K562 (cell line): ENCODE measurements around the gene SHISAL1. TPM values are rescaled to one million over a fixed set of nuclear protein-coding genes. Genes with fewer than 3 reads are reported as not detected.
"Not testable (repeated sequence)": the region's sequence is repeated elsewhere in the genome, so short reads cannot be mapped to it uniquely, and the experiment has no call there.

ENCODE experiments used
- ATAC-seq: fragments of 200-7000 bp; cut with Tn5 transposase; 3 replicates; pipeline ENCODE4 v1.9.1; 2020; ENCODE audit warnings: moderate library complexity
- BruUV-seq: library from RNA; stranded (reverse); fragments of 400-500 nt; replicated peaks from 2 replicates; lab custom pipeline; 2021; lab: Mats Ljungman, UMichigan
- CTCF ChIA-PET: fragments of 300-600 bp; formaldehyde crosslinking; extraction: SDS; loops from one replicate; lab custom pipeline; 2021; ENCODE audit warnings: low intra/inter-chr PET ratio; lab: Yijun Ruan, JAX
- POLR2A ChIA-PET: fragments of 300-600, 350-650 bp; sonication (Branson Sonifier 250); formaldehyde crosslinking; extraction: SDS; loops from one replicate; lab custom pipeline; 2021; ENCODE audit warnings: antibody characterized with exemption, inconsistent platforms; lab: Yijun Ruan, JAX
- DNase-seq, 4 experiments: peaks; one replicate each; pipeline versions ENCODE4 v3.0.0 to v3.0.0-alpha.2; 2011 to 2018; ENCODE audit warnings: low spot score in 3 of 4, mixed read lengths in 3 of 4; ENCODE audit errors: extremely low read depth in 1 of 4
- FAIRE-seq: peaks from 2 replicates; lab custom pipeline; 2011; peaks lifted over from hg19 to GRCh38; lab: Jason Lieb, UNC
- H2AFZ ChIP-seq: 2 replicates; pipeline ENCODE4 v1.6.0; 2011; ENCODE audit warnings: low read depth, low read length, control low read depth, inconsistent platforms
- H3K27ac ChIP-seq: fragments of 200-600 bp; 3 replicates; pipeline ENCODE4 v1.8.0; 2011; ENCODE audit warnings: low read depth, mild to moderate bottlenecking, control low read depth, inconsistent platforms, low read length, moderate library complexity, mixed read lengths; ENCODE audit errors: extremely low read depth
- H3K27me3 ChIP-seq, 2 experiments: fragments of 300-600 bp in 1 of 2; 2 replicates in 1 of 2; 3 replicates in 1 of 2; pipeline versions ENCODE4 v1.6.0 to v1.8.0; 2011; ENCODE audit warnings: inconsistent platforms in 2 of 2, low read length in 2 of 2, mild to moderate bottlenecking in 1 of 2, mixed read lengths in 1 of 2, moderate library complexity in 1 of 2; ENCODE audit not compliant: control insufficient read depth in 2 of 2, insufficient read depth in 2 of 2
- H3K36me3 ChIP-seq: fragments of 300-600 bp; 3 replicates; pipeline ENCODE4 v1.8.0; 2011; ENCODE audit warnings: mild to moderate bottlenecking, low read length, inconsistent platforms; ENCODE audit not compliant: control insufficient read depth, insufficient read depth
- H3K4me1 ChIP-seq, 2 experiments: fragments of 200-600 bp in 1 of 2; replicated peaks in 1 of 2; 2 replicates in 1 of 2; 3 replicates in 1 of 2; pipeline versions ENCODE4 v1.5.1 to v1.8.0; 2011; ENCODE audit warnings: inconsistent platforms in 2 of 2, low read length in 2 of 2, mild to moderate bottlenecking in 1 of 2, mixed read lengths in 1 of 2, moderate library complexity in 1 of 2; ENCODE audit not compliant: control insufficient read depth in 2 of 2, insufficient read depth in 2 of 2
- H3K4me2 ChIP-seq: 2 replicates; pipeline ENCODE4 v1.6.1; 2011; ENCODE audit warnings: low read length, control low read depth, inconsistent platforms, mixed read lengths; ENCODE audit not compliant: insufficient read depth
- H3K4me3 ChIP-seq: fragments of 200-600 bp; sonication (generic), shearing (Covaris generic); 2 replicates; pipeline ENCODE4 v1.5.1; 2016; ENCODE audit warnings: control low read depth, inconsistent platforms
- H3K79me2 ChIP-seq: fragments of 200-600 bp; 3 replicates; pipeline ENCODE4 v1.8.0; 2011; ENCODE audit warnings: low read length, inconsistent platforms; ENCODE audit not compliant: control insufficient read depth, insufficient read depth
- H3K9ac ChIP-seq, 2 experiments: 2 replicates each; pipeline versions ENCODE4 v1.6.0 to v1.6.1; 2011; ENCODE audit warnings: low read depth in 2 of 2, low read length in 2 of 2, control low read depth in 1 of 2, inconsistent platforms in 1 of 2, mild to moderate bottlenecking in 1 of 2, mixed read lengths in 1 of 2; ENCODE audit not compliant: insufficient read depth in 1 of 2
- H3K9me1 ChIP-seq: one replicate; pipeline ENCODE4 v1.6.0; 2011; ENCODE audit warnings: inconsistent platforms, mild to moderate bottlenecking, low read length, moderate library complexity; ENCODE audit not compliant: control insufficient read depth, insufficient read depth
- H3K9me3 ChIP-seq: replicated peaks from 2 replicates; pipeline ENCODE4 v1.5.1; 2011; ENCODE audit warnings: low read depth, low read length, inconsistent platforms; ENCODE audit not compliant: control insufficient read depth, insufficient read depth
- H4K20me1 ChIP-seq: replicated peaks from 2 replicates; pipeline ENCODE4 v1.6.1; 2011; ENCODE audit warnings: low read length, inconsistent platforms, mixed read lengths; ENCODE audit not compliant: control insufficient read depth, insufficient read depth
- MAZ ChIP-seq, 2 experiments: fragments of 450-650 bp in 1 of 2; sonication (generic) in 1 of 2; formaldehyde crosslinking; IDR thresholded peaks in 1 of 2; conservative IDR thresholded peaks in 1 of 2; 2 replicates each; pipeline versions ENCODE4 v1.4.0 to v1.5.0; 2020; ENCODE audit warnings: mild to moderate bottlenecking in 1 of 2, missing genetic modification reagents in 1 of 2
- SMARCE1 ChIP-seq: fragments of 450-650 bp; IDR thresholded peaks from 2 replicates; pipeline ENCODE4 v1.7.1; 2016; ENCODE audit warnings: mild to moderate bottlenecking
- ZNF140 ChIP-seq: fragments of 250-450 bp; sonication (Bioruptor Pico); IDR thresholded peaks from 2 replicates; pipeline ENCODE4 v1.8.0; 2021; ENCODE audit warnings: moderate library complexity, mild to moderate bottlenecking, inconsistent platforms
- WGBS: fragments of 100-300 bp; shearing (Covaris generic); methylation state at CpG from one replicate; pipeline ENCODE4 v1.1.6; 2016; ENCODE audit warnings: low coverage, mixed read lengths; ENCODE audit not compliant: insufficient coverage; ENCODE audit errors: missing lambda C conversion rate; 5-methylcytosine and 5-hydroxymethylcytosine counted together
- in situ Hi-C: fragments of 300-500 bp; cut with MboI; formaldehyde crosslinking; loops from 4 replicates; pipeline ENCODE4 v1.15.0; 2018; ENCODE audit warnings: inconsistent platforms, mixed read lengths
- intact Hi-C: fragments of 100-400 bp; cut with micrococcal nuclease; formaldehyde crosslinking; loops from 2 replicates; pipeline ENCODE4 v1.14.2; 2022
- polyA plus RNA-seq, 8 experiments: library from polyadenylated mRNA; depleted of rRNA in 4 of 8; stranded (reverse) in 5 of 8; unstranded in 3 of 8; fragments of >200 nt; fragmentation: Nextera tagmentation in 2 of 8; fragmentation: Illumina TruSeq in 1 of 8; extraction: Ambion mirVana in 2 of 8; extraction: Trizol in 1 of 8; gene quantifications; 2 replicates each; pipeline versions ENCODE4 v1.2.1 to v1.2.3, GENCODE V29; 2011 to 2014; ENCODE audit warnings: inconsistent platforms in 1 of 8, missing spikeins in 1 of 8
- total RNA-seq, 7 experiments: library from RNA; depleted of rRNA in 6 of 7; stranded (reverse); fragments of >200 nt in 6 of 7; fragmentation: Illumina TruSeq in 2 of 7; extraction: Trizol in 2 of 7; gene quantifications; 2 replicates each; pipeline versions ENCODE4 v1.2.1 to v1.2.3, GENCODE V29; 2011 to 2021; ENCODE audit warnings: low replicate concordance in 1 of 7

SHISAL1 gene
- total and polyA plus RNA-seq, 9 of the 15 experiments (the other 6 are each of a cell fraction or from before 2014, with no cell fraction given): not detected

DNA sequence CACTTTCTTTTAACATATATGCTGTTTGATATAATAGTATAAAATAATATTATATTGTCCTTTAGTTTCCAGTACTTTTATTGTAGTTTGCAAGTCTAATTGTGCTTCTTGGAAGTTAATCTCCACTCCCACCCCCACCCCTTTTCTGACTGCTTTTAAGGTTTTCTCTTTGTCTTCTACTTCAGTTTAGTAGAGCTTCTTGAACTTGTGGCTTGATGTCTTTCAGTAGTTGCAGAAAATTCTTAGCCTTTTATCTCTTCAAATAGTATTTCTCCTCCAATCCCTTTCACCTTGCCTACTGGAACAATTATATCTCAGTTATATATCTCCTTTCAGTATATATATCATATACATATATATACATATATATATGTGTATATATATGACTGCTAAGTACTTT, 75.5 kb downstream of the SHISAL1 start:
- FAIRE-seq: no peak
- DNase-seq: no peak

DNA sequence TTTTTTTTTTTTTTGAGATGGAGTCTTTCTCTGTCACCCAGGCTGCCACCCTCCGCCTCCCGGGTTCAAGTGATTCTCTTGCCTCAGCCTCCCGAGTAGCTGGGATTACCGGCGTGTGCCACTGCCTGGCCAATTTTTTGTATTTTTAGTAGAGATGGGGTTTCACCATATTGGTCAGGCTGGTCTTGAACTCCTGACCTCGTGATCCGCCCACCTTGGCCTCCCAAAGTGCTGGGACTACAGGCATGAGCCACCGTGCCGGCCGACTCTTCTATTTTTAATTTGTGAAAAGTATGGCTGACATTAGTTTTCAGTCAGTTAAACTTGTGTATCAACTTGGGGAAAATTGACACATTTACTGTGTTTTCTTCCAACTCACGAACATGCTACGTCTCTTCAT, 78.4 kb downstream of the SHISAL1 start:
- H4K20me1 ChIP-seq, H3K4me1 ChIP-seq, H3K9ac ChIP-seq, H3K36me3 ChIP-seq, POLR2A ChIA-PET, FAIRE-seq, in situ Hi-C loops, ATAC-seq, BruUV-seq, H2AFZ ChIP-seq, H3K4me2 ChIP-seq, H3K79me2 ChIP-seq, H3K9me3 ChIP-seq, H3K27ac ChIP-seq, intact Hi-C loops, H3K27me3 ChIP-seq, H3K4me3 ChIP-seq, DNase-seq, CTCF ChIA-PET, H3K9me1 ChIP-seq: not testable (repeated sequence)
- WGBS: 25% methylated on average over 8 of the region's 12 CpGs

More for the DNA sequence above, 75.5 kb downstream of the SHISAL1 start:
- TF ChIP-seq SMARCE1 (no peak), ZNF140 (no peak), MAZ (CRISPR knock-in tag; conservative IDR thresholded peaks at IDR 0.05 in 1 of 2, IDR thresholded peaks at IDR 0.05 in 1 of 2) (no peak)
- TF ChIP-seq, all 486 proteins: peak for 0
- H2AFZ ChIP-seq: no peak overlapping the region
- no peaks in the 10 kb centered on the region for H4K20me1 ChIP-seq
- intact Hi-C loops: no loop called here
- H3K4me1 ChIP-seq: no peaks in the 10 kb centered on the region
- ATAC-seq: no peak
- no peak overlapping the region for H3K27ac ChIP-seq
- in situ Hi-C loops: no loop called here
- ChIA-PET POLR2A (no interaction called here), CTCF (no interaction called here)
- no peak overlapping the region for H3K4me3 ChIP-seq
- H3K9ac ChIP-seq: no peak overlapping the region
- H3K4me2 ChIP-seq: no peak overlapping the region
- no peaks in the 10 kb centered on the region for H3K9me3 ChIP-seq
- H3K79me2 ChIP-seq: no peaks in the 10 kb centered on the region
- no TSS peak for BruUV-seq
- H3K9me1 ChIP-seq: no peaks in the 10 kb centered on the region
- H3K27me3 ChIP-seq: no peaks in the 10 kb centered on the region
- no peaks in the 10 kb centered on the region for H3K36me3 ChIP-seq
